Ovary (tissue), 9 donors: ENCODE measurements around the gene COA6. TPM values are rescaled to one million over a fixed set of nuclear protein-coding genes. Genes with fewer than 3 reads are reported as not detected.

Experiments used
- DNase-seq, 5 donors: peaks; one replicate each; pipeline ENCODE4 v3.0.0-alpha.2; 2019 to 2020
- H3K27ac ChIP-seq, 2 donors: fragments of 200-600 bp; one replicate each; pipeline versions ENCODE4 v1.5.1 to v1.8.0; 2019 to 2022
- H3K27me3 ChIP-seq: fragments of 200-600 bp; one replicate; pipeline ENCODE4 v1.8.0; 2022
- H3K36me3 ChIP-seq: fragments of 200-600 bp; sonication (generic); one replicate; pipeline ENCODE4 v1.5.1; 2019
- H3K4me1 ChIP-seq: one replicate; pipeline ENCODE4 v1.8.1; 2013; ENCODE audit warnings: mild to moderate bottlenecking, moderate library complexity; ENCODE audit not compliant: insufficient read depth
- H3K4me3 ChIP-seq: fragments of 200-600 bp; sonication (generic); one replicate; pipeline ENCODE4 v1.5.1; 2017
- H3K9me3 ChIP-seq, 2 donors: fragments of 200-600 bp in 1 of 2; sonication (generic) in 1 of 2; one replicate each; pipeline versions ENCODE4 v1.5.1 to v1.8.1; 2013 to 2019; ENCODE audit warnings: mild to moderate bottlenecking in 1 of 2, moderate library complexity in 1 of 2
- EP300 ChIP-seq: sonication (generic); formaldehyde crosslinking; IDR thresholded peaks from one replicate; pipeline ENCODE4 v1.6.1; 2017; ENCODE audit warnings: antibody characterized with exemption
- POLR2A ChIP-seq: fragments of 450-650 bp; IDR thresholded peaks from one replicate; pipeline ENCODE4 v1.6.1; 2017; ENCODE audit warnings: antibody characterized with exemption, mild to moderate bottlenecking, moderate library complexity
- WGBS, 3 donors: extraction: QIAGEN DNeasy Blood & Tissue Kit in 1 of 3; methylation state at CpG; one replicate each; pipeline versions ENCODE4 v1.1.5 to v1.1.7; 2013 to 2017; 5-methylcytosine and 5-hydroxymethylcytosine counted together
- intact Hi-C, 4 donors: fragments of 100-400 bp; cut with DNase I; formaldehyde crosslinking; loops; one replicate each; pipeline versions ENCODE4 v1.11.0 to v1.15.1; 2022 to 2023
- polyA plus RNA-seq, 2 donors: library from polyadenylated mRNA; stranded (reverse); fragments of 200-250 nt in 1 of 2; fragments of 350-450 nt in 1 of 2; fragmentation: Illumina TruSeq in 1 of 2; extraction: RNeasy Lipid Tissue Mini Kit (QIAGEN cat#74804) in 1 of 2; gene quantifications; one replicate each; pipeline ENCODE4 v1.2.3, GENCODE V29; 2013 to 2014
- total RNA-seq, 7 donors: library from RNA; depleted of rRNA in 2 of 7; stranded (reverse); fragments of >200 nt in 2 of 7; fragmentation: NEBNext Ultra II Directional in 3 of 7; extraction: Animal tissue kit (Norgen Biotek cat#: 25700) in 3 of 7; gene quantifications; one replicate each; pipeline versions ENCODE4 v1.1.0 to v1.2.4, GENCODE V29; 2016 to 2023
- TF ChIP-seq, protein P1 (sequence below), 3 donors: fragments of 450-650 bp in 2 of 3; fragments of 200-600 bp in 1 of 3; IDR thresholded peaks; one replicate each; pipeline versions ENCODE4 v1.5.1 to v1.8.0; 2016 to 2022; ENCODE audit warnings: antibody characterized with exemption in 3 of 3, mild to moderate bottlenecking in 1 of 3
- donor health status: DM: no; HTN: no; CAD: no; lungs with moderate emphysema.
- donor health status: DM: no; HTN: no; CAD: no.
- donor health status: Bipolar disorder and iron deficiency.
- donor health status: DM: yes; HTN: yes; CAD: no.
- donor health status: DM: no; HTN: no; CAD: no.
- donor health status: DM: yes; HTN: yes; CAD: no.

Gene COA6
- total and polyA plus RNA-seq, 9 donors, result 12.8 to 28.3 (median 17.6) TPM

DNA sequence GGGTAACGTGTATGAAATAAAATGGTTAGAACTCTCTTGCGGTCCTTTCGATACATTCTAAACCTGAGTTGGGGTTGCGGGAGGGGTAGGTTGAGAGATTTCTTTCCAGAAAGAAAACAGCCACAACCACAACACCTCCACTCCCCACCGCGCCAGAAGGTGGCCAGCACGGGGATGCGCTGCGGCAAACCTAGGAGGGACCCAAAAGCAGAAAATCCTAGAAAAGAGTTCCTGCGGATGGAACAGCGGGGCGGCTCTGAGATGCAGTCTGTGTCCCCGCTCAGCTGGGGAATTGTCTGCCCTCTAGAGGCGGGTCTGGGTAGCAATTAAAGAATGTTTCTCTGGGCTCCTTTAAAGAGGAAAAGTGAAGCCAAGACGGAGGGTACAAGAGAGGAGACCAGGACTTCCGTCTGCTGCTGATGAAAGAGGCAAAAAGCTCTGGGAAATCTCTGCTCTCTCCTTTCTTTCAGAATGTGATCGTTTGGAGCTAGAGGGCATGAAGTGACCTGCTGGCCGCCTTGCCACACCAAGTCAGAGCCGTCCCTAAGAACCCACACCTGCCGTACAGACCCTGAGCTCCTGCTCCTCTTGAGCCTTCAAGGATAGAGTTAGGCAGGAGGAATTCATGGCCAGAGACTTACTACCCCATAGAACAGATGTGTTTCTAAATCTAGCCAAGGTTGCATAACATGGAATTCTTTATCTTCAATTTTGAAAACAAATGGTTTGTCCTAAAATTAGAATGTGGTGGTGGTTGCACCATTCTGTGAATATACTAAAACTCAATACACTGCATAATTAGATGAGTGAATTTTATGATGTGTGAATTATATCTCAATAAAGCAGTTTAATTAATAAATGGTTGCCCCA, 46.5 kb upstream of the COA6 start:
- Histone ChIP-seq H3K4me1 (no peaks in the 10 kb centered on the region), H3K4me3 (no peak overlapping the region), H3K9me3 (no peaks in the 10 kb centered on the region), H3K27me3 (no peaks in the 10 kb centered on the region), H3K27ac (no peak overlapping the region), H3K36me3 (no peaks in the 10 kb centered on the region)
- intact Hi-C loops, result no loop called here
- no peak for TF ChIP-seq EP300
- TF ChIP-seq, protein P1, sequence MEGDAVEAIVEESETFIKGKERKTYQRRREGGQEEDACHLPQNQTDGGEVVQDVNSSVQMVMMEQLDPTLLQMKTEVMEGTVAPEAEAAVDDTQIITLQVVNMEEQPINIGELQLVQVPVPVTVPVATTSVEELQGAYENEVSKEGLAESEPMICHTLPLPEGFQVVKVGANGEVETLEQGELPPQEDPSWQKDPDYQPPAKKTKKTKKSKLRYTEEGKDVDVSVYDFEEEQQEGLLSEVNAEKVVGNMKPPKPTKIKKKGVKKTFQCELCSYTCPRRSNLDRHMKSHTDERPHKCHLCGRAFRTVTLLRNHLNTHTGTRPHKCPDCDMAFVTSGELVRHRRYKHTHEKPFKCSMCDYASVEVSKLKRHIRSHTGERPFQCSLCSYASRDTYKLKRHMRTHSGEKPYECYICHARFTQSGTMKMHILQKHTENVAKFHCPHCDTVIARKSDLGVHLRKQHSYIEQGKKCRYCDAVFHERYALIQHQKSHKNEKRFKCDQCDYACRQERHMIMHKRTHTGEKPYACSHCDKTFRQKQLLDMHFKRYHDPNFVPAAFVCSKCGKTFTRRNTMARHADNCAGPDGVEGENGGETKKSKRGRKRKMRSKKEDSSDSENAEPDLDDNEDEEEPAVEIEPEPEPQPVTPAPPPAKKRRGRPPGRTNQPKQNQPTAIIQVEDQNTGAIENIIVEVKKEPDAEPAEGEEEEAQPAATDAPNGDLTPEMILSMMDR (IDR thresholded peaks at IDR 0.05), result no peak
- TF ChIP-seq POLR2A, result no peak
- WGBS, 3 donors, result 18 to 29% (median 27%) methylated on average over 20 of the region's 20 CpGs
- DNase-seq, result no peak

DNA sequence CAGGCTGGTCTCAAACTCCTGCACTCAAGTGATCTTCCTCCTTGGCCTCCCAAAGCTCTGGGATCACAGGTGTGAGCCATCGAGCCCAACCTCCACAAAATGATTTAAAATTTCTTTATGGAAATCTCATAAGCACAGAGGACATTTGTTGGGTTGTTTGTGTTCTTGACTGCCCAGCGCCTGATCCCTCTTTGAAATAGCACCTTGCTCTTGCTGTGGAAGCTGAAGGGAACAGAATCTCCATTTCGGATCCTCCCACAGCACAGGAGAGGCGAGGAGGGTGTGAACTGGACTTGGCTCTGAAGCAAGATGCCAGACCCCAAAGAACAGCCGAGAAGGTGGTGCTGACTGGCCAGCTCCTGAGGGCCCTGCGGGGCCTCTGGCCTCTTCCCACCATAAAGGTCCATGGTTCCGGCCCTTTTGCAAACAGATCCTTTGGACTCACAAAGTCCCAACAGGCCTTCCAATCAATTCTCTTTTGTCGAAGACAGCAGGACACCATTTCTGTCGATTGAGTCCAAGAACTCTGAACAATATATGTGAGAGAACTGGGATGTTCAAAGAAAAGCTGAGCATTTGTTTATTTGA, 45.6 kb upstream of the COA6 start:
- no peak overlapping the region for H3K4me3 ChIP-seq
- intact Hi-C loops, result no loop called here
- no peaks in the 10 kb centered on the region for H3K27me3 ChIP-seq
- no peak for DNase-seq
- TF ChIP-seq, protein P1 (IDR thresholded peaks at IDR 0.05), result no peak
- no peak for TF ChIP-seq EP300
- no peaks in the 10 kb centered on the region for H3K4me1 ChIP-seq
- no peaks in the 10 kb centered on the region for H3K36me3 ChIP-seq
- WGBS, 3 donors, result 82 to 94% (median 91%) methylated on average over 9 of the region's 9 CpGs
- H3K9me3 ChIP-seq, result no peaks in the 10 kb centered on the region
- no peak overlapping the region for H3K27ac ChIP-seq

GRCh38 chr1:234330843-234331215, 42.4 kb upstream of the COA6 start:
- Histone ChIP-seq H3K4me1 (no peaks in the 10 kb centered on the region), H3K9me3 (no peaks in the 10 kb centered on the region), H3K4me3 (no peak overlapping the region), H3K36me3 (no peaks in the 10 kb centered on the region), H3K27me3 (no peaks in the 10 kb centered on the region), H3K27ac (no peak overlapping the region)
- DNase-seq, result no peak
- TF ChIP-seq, protein P1 (IDR thresholded peaks at IDR 0.05), result no peak
- TF ChIP-seq POLR2A (no peak), EP300 (no peak)
- WGBS, 3 donors, result 88 to 92% (median 90%) methylated on average over 4 of the region's 4 CpGs
- intact Hi-C loops, result no loop called here

GRCh38 chr1:234331507-234331906, 41.7 kb upstream of the COA6 start:
- H3K4me3 ChIP-seq, result no peak overlapping the region
- whole genome bisulfite sequencing, 3 donors, result 76 to 84% (median 83%) methylated on average over 2 of the region's 2 CpGs
- no peak for TF ChIP-seq POLR2A
- TF ChIP-seq, protein P1 (IDR thresholded peaks at IDR 0.05), result no peak
- H3K27me3 ChIP-seq, result no peaks in the 10 kb centered on the region
- DNase-seq, result no peak
- intact Hi-C loops, result no loop called here
- no peaks in the 10 kb centered on the region for H3K9me3 ChIP-seq
- H3K4me1 ChIP-seq, result no peaks in the 10 kb centered on the region
- no peak overlapping the region for H3K27ac ChIP-seq
- H3K36me3 ChIP-seq, result no peaks in the 10 kb centered on the region
